GM19043 (cell line): ENCODE results near the gene ARHGAP15.
A peak's percentile ranks its signal among the peaks of the same experiment; 100 is the strongest.

Experiments
- ATAC-seq: cut with Tn5 transposase; IDR thresholded peaks from one replicate; pipeline ENCODE4 v1.9.1; 2021; ENCODE audit warnings: low read depth; ENCODE audit not compliant: unreplicated experiment

Gene ARHGAP15

DNA sequence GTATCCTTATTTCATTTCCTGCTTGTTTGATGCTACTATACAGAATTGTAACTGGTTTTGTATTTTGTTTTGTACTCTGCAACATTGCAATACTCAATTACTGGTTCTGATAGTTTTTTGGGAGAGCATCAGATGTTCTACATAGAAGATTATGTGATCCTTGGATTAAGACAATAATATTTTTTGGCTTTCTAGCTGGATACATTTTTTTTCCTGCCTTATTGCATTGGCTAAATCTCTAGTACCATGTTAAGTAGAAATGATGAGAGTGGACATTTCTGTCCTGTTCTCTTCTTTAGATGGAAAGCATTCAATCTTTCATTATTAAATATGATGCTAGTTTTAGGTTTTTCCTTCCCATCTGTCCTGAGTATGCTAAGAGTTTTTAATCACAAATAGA lies 523.5 kb downstream of the ARHGAP15 start:
- ATAC-seq: no peak

DNA sequence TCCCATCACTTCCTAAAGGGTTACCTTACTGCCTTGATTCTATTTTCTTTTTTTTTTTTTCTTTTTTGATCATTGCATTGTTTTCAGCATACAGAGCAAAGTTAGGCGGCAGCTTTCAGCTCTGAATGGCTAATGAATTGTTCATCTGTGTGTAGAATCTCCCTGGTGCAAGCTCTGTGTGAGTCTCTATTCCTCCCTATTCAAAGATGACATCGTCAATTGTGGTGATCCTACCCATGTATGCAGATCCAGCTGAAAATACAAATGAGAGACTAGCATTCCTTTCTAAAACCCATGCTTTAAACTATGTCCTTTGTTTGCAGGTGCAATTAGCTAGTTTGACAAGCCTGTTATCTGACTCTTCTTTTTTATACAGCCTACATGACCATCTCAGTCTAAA lies 539.0 kb downstream of the ARHGAP15 start:
- no peak for ATAC-seq

DNA sequence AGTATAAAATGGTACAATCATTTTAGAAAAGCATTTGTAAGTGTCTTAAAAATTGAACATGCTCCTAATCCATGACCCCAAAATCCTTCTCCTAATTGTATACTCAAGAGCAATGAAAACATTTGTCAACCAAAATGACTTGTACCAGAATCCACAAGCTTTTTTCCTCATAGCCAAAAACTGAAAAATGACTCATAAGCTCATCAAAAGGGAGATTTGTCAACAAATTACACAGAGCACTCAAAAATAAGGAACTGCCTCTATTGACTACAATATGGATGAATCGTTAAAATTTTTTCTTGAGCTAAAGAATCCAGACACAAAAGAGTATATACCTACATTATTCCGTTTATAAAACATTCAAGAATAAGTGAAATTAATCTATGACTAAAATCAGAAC lies 544.8 kb downstream of the ARHGAP15 start:
- no peak for ATAC-seq

GRCh38 chr2:143675021-143675420 lies 545.8 kb downstream of the ARHGAP15 start:
- ATAC-seq: no peak

GRCh38 chr2:143679617-143680016 lies 550.4 kb downstream of the ARHGAP15 start:
- no peak for ATAC-seq

DNA sequence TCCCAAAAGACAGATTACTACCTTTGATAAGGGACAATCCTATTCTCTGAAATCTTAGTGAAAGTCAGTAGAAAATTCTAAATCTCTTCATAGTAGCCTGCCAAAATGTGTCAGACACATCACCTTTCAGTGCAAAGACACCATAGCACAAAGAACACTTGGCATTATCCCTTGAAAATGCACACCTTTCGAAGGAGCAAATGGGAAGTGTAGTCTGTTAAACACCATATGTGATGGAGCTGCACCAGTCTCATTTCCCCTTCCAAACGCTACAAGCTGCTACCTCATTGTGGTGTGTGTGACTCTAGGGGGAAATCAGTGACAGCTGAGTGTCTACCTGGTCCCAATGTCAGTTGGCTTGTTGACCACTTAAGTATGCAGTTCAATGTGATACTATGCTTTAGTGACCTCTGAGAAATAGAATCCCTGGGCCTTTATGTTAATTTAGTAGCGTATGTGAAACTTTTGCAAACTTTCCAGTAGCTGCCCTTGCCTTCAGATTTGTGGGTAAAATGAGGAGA lies 551.7 kb downstream of the ARHGAP15 start:
- no peak for ATAC-seq

DNA sequence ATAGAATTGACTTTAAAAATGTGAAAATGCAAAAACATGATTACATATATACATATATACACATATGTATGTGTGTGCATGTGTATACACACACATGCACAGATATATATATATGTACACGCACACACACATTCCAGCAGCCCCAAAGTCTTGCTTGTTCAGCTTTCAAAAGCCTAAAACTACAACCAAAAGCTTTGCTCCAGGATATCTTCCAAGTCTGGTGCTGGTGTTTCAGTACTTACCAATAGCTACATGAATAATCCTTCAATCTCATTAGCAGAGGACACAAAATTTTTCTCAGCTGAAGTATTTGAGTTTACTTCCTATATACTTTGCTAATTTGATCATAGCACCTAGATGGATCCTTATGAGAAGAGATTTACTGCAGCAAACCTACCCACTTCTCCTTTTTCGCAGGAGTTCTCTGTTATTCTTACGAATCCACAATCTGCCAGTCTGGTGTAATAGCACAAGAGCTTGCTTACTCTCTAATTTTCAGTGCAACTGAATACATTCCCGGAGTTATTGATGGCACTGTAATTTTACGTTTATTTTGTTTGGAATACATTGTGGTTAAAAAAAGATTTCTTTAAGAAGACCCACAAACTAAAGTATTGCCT lies 553.3 kb downstream of the ARHGAP15 start:
- no peak for ATAC-seq

- no peak for ATAC-seq
Observed at GRCh38 chr2:143683977-143684376, 554.8 kb downstream of the ARHGAP15 start.

- no peak for ATAC-seq
Observed at GRCh38 chr2:143684551-143685320, 555.5 kb downstream of the ARHGAP15 start.

DNA sequence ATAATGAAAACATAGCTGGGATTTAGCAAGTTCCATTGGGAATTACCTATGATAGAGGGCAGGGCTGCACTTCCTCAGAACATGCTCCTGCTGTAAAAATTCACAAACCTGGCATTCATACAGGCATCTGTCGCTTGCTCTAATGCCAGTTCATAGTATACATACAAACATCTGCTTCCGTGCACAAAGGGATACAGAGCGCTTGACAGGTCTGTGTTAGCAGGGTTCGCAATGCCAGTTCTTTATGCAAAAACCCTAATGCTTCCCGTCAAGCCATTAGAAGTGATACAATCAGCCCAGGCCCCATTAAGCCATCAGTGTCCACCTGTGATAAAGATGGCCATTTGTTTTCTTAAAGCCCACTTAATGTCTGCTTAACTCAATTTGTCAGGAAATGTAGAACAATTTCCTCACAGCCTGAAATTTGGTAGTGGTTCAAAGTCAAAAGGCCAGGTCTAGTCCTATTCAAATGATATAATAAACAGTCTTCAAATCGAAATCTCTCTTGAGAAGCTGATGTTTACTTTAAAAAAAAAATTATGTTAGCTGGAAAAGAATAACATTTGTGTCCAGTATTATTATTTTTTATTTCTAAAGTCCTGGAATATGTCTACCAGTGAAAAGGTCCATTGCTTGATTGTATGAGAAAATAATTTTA lies 556.3 kb downstream of the ARHGAP15 start:
- ATAC-seq: no peak

DNA sequence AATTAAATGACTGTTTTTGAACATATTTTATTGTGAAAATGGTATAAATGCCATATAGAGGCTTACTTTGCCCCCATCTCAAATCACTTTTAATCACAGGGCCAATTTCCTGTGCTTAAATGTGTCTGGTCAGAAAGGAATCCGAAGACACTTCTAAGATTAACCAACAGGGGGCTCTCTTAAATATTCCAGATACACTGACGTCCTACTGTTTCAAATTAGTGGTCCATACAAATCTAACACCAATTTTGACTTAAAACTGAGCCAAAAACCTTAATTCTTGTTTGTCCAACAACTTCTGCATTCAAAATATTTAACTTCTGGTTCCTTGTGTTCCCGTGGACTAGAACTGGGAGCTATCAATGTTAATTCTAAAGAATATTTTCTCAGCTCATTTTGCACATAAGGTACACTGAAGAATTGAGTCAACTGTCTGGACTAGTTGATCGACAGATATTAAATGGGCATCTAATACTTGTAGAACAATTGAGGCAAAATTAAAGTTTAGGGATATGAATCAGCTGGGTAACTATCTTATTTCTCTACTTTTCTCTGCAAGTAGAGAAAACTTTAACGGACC lies 557.5 kb downstream of the ARHGAP15 start:
- ATAC-seq: no peak

GRCh38 chr2:143688248-143688647 lies 559.0 kb downstream of the ARHGAP15 start:
- no peak for ATAC-seq

- ATAC-seq: no peak
Observed at GRCh38 chr2:143688815-143689214, 559.6 kb downstream of the ARHGAP15 start.

- ATAC-seq: no peak
Observed at GRCh38 chr2:143689541-143689940, 560.3 kb downstream of the ARHGAP15 start.

DNA sequence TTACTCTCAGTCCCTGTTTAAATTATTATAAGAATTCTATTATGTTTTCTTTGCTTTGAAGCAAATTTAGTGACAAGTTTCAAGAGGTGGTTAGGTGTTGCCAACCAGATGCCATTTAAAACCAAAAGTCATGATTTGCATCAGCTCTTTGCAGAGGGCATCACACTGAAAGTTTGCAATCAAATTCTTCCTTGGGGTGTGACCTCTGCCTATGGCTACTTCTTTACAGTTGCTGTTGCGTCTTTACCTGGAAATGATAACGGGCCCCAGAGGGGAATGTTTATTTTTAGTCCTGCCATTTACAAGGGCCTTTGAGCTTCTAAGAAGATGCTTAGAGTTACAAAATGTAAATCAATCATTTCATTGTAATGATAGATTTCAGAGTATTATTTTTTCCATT lies 561.0 kb downstream of the ARHGAP15 start:
- no peak for ATAC-seq

DNA sequence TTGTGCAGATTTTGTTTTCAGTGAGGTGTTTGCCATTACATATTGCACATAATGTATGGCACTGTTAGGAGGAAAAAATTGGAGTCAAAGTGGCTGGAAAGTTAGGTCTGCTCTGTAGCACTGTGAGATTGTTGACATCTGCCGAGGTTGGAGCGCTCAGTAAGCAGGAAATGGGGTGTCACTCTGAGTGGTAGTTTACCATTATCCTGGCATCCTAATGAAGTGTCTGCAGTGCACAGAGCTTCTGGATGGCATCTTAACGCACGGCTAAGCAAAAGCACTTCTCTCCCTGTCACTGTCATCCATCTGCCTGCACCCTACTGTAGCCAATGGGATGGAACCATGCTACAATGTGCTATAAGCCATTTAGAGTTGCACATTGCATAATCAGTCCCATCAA lies 561.9 kb downstream of the ARHGAP15 start:
- no peak for ATAC-seq

- ATAC-seq: no peak
Observed at GRCh38 chr2:143692162-143692561, 562.9 kb downstream of the ARHGAP15 start.

- ATAC-seq: no peak
Observed at GRCh38 chr2:143692967-143693366, 563.7 kb downstream of the ARHGAP15 start.

GRCh38 chr2:143694335-143694734 lies 565.1 kb downstream of the ARHGAP15 start:
- ATAC-seq: no peak

DNA sequence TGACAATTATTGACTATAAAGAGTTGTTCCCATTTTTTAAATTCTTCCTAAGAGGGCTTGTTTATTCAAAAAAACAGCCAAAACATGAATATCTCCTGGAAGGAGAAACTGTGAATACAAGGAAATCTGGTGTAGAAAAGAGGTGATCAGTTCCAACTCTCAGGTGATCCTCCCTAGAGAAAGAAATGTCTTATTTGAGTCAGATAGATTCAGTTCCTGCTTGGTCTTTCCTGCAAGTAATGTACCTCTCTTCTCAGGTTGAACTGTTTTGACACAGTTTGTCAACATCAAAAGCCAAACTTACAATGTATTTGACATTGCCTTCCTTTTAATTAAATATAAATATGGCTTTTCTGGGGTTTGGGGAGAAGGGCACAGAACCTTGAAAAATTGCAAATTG lies 567.4 kb downstream of the ARHGAP15 start:
- peak; percentile 73 for ATAC-seq

GRCh38 chr2:143697744-143698143 lies 568.5 kb downstream of the ARHGAP15 start:
- no peak for ATAC-seq
